RPMI7951 (cell line): ENCODE measurements around the gene CPNE9. TPM values are rescaled to one million over a fixed set of nuclear protein-coding genes. Genes with fewer than 3 reads are reported as not detected.

Experiments used
- DNase-seq: peaks from one replicate; pipeline ENCODE4 v3.0.0-alpha.2; 2012; ENCODE audit warnings: low read depth
- total RNA-seq: library from RNA; depleted of rRNA; stranded (reverse); fragments of >200 nt; shearing (Covaris generic); gene quantifications from 2 replicates; pipeline ENCODE4 v1.2.3, GENCODE V29; 2014

The CPNE9 gene
- total RNA-seq, 1 experiment from 2014 or later = not detected

- DNase-seq = peak; percentile 90
These were observed 12.3 kb downstream of the CPNE9 start for GRCh38 chr3:9715764-9716437.

GRCh38 chr3:9716801-9717555 lies 13.3 kb downstream of the CPNE9 start:
- no peak for DNase-seq

GRCh38 chr3:9717563-9717962 lies 13.9 kb downstream of the CPNE9 start:
- DNase-seq = no peak

- DNase-seq = no peak
These were observed 14.5 kb downstream of the CPNE9 start for GRCh38 chr3:9718118-9718517.

- no peak for DNase-seq
These were observed 17.5 kb downstream of the CPNE9 start for GRCh38 chr3:9721015-9721699.

- no peak for DNase-seq
These were observed 18.0 kb downstream of the CPNE9 start for GRCh38 chr3:9721700-9722060.

GRCh38 chr3:9725775-9726515 lies 22.3 kb downstream of the CPNE9 start:
- no peak for DNase-seq

- DNase-seq = peak; percentile 49
These were observed 23.5 kb downstream of the CPNE9 start for GRCh38 chr3:9727041-9727595.

- DNase-seq = no peak
These were observed 24.1 kb downstream of the CPNE9 start for GRCh38 chr3:9727743-9728142.

GRCh38 chr3:9729419-9729818 lies 25.8 kb downstream of the CPNE9 start:
- DNase-seq = no peak

GRCh38 chr3:9730657-9731205 lies 27.1 kb downstream of the CPNE9 start:
- no peak for DNase-seq

GRCh38 chr3:9731206-9732079 lies 27.8 kb downstream of the CPNE9 start, which contains the start of gene BRPF1:
Gene BRPF1 (plus strand): TSS chr3:9731735. CDS start chr3:9734141, 2,406 bp downstream.
- peak; percentile 99 for DNase-seq

GRCh38 chr3:9732080-9732739 lies 28.6 kb downstream of the CPNE9 start:
- DNase-seq = no peak

- peak; percentile 59 for DNase-seq
These were observed 29.1 kb downstream of the CPNE9 start for GRCh38 chr3:9732740-9733115.

- DNase-seq = no peak
These were observed 33.2 kb downstream of the CPNE9 start for GRCh38 chr3:9736831-9737230.

- no peak for DNase-seq
These were observed 35.5 kb downstream of the CPNE9 start for GRCh38 chr3:9739181-9739580.

GRCh38 chr3:9742560-9742959 lies 38.9 kb downstream of the CPNE9 start:
- no peak for DNase-seq

GRCh38 chr3:9743548-9743947 lies 39.9 kb downstream of the CPNE9 start:
- DNase-seq = no peak

GRCh38 chr3:9744162-9744561 lies 40.5 kb downstream of the CPNE9 start:
- no peak for DNase-seq

GRCh38 chr3:9745521-9745920 lies 41.9 kb downstream of the CPNE9 start:
- no peak for DNase-seq
